ENCODE data around the gene ALAD.

The ALAD gene

GRCh38 chr9:113359385-113359784 is 41.7 kb downstream of the ALAD start:
- Histone ChIP-seq H3K27me3 (ENCODE audit: low read length) (no peaks in the 10 kb centered on the region), H3K36me3 (ENCODE audit: low read length) (no peaks in the 10 kb centered on the region), H4K20me1 (ENCODE audit: low read depth, low read length) (no peaks in the 10 kb centered on the region), H3K9ac (ENCODE audit: low read length) (no peak overlapping the region), H3K79me2 (ENCODE audit: insufficient read depth, low read length) (no peaks in the 10 kb centered on the region), H3K9me3 (ENCODE audit: insufficient read depth, low read length) (no peaks in the 10 kb centered on the region), H3K4me3 (ENCODE audit: insufficient read depth, low read length, poor library complexity, severe bottlenecking) (no peak overlapping the region), H3F3A (ENCODE audit: insufficient read depth) (no peaks in the 10 kb centered on the region), H3K9me2 (replicated peaks; ENCODE audit: insufficient read depth, low read length) (no peaks in the 10 kb centered on the region), H2AFZ (ENCODE audit: low read depth, low read length, severe bottlenecking) (no peak overlapping the region), H3K27ac (ENCODE audit: low read depth, low read length) (no peak overlapping the region), H3K4me2 (ENCODE audit: low read depth, low read length, poor library complexity, severe bottlenecking) (no peak overlapping the region)
- no peak for TF ChIP-seq CTCF (IDR thresholded peaks at IDR 0.05; ENCODE audit: insufficient read depth, low read length, poor library complexity, severe bottlenecking)
- no peak for TF ChIP-seq EZH2phosphoT487 (conservative IDR thresholded peaks at IDR 0.05; ENCODE audit: low read length)

DNA sequence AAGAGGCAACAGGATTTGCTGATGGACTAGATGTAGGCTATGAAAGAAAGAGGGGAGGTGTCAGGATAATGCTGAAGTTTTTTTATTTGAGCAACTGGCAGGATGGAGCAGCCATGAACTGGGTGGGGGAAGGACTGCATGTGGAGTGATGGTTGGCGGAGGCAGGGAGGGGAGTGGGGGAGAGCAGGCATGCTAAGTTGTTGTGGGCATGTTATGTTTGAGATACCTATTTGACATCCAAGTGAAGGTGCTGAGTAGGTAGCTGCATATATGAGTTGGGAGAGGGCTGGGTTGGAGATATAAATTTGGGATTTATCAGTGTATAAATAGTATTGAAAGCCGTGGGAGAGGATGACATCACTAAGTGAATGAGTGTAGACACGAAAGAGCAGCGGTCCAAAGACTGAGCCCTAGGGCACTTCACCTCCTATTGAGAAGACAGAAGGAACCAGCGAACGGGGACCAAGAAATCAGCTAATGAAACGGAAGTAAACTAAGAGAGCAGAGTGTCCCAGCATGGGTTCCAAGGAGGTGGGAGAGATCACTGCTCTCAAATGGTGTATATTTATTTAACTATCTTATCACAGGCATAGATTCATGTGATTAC is 44.3 kb downstream of the ALAD start:
- H3K36me3 ChIP-seq (ENCODE audit: low read length): no peaks in the 10 kb centered on the region
- no peak overlapping the region for H3K4me3 ChIP-seq (ENCODE audit: insufficient read depth, low read length, poor library complexity, severe bottlenecking)
- H3F3A ChIP-seq (ENCODE audit: insufficient read depth): no peaks in the 10 kb centered on the region
- TF ChIP-seq CTCF (IDR thresholded peaks at IDR 0.05; ENCODE audit: insufficient read depth, low read length, poor library complexity, severe bottlenecking) (no peak), EZH2phosphoT487 (conservative IDR thresholded peaks at IDR 0.05; ENCODE audit: low read length) (no peak)
- H3K27me3 ChIP-seq (ENCODE audit: low read length): no peaks in the 10 kb centered on the region
- no peaks in the 10 kb centered on the region for H3K9me2 ChIP-seq (replicated peaks; ENCODE audit: insufficient read depth, low read length)
- H2AFZ ChIP-seq (ENCODE audit: low read depth, low read length, severe bottlenecking): no peak overlapping the region
- H3K27ac ChIP-seq (ENCODE audit: low read depth, low read length): no peak overlapping the region
- no peaks in the 10 kb centered on the region for H3K9me3 ChIP-seq (ENCODE audit: insufficient read depth, low read length)
- no peaks in the 10 kb centered on the region for H3K79me2 ChIP-seq (ENCODE audit: insufficient read depth, low read length)
- H3K9ac ChIP-seq (ENCODE audit: low read length): no peak overlapping the region
- no peak overlapping the region for H3K4me2 ChIP-seq (ENCODE audit: low read depth, low read length, poor library complexity, severe bottlenecking)
- no peaks in the 10 kb centered on the region for H4K20me1 ChIP-seq (ENCODE audit: low read depth, low read length)

- H3K4me2 ChIP-seq (ENCODE audit: low read depth, low read length, poor library complexity, severe bottlenecking): no peak overlapping the region
- TF ChIP-seq CTCF (IDR thresholded peaks at IDR 0.05; ENCODE audit: insufficient read depth, low read length, poor library complexity, severe bottlenecking): no peak
- no peak for TF ChIP-seq EZH2phosphoT487 (conservative IDR thresholded peaks at IDR 0.05; ENCODE audit: low read length)
- no peaks in the 10 kb centered on the region for H3K27me3 ChIP-seq (ENCODE audit: low read length)
- H3K79me2 ChIP-seq (ENCODE audit: insufficient read depth, low read length): no peaks in the 10 kb centered on the region
- no peak overlapping the region for H3K9ac ChIP-seq (ENCODE audit: low read length)
- H3K4me3 ChIP-seq (ENCODE audit: insufficient read depth, low read length, poor library complexity, severe bottlenecking): no peak overlapping the region
- no peaks in the 10 kb centered on the region for H3K9me2 ChIP-seq (replicated peaks; ENCODE audit: insufficient read depth, low read length)
- no peaks in the 10 kb centered on the region for H4K20me1 ChIP-seq (ENCODE audit: low read depth, low read length)
- H3K36me3 ChIP-seq (ENCODE audit: low read length): no peaks in the 10 kb centered on the region
- H3F3A ChIP-seq (ENCODE audit: insufficient read depth): no peaks in the 10 kb centered on the region
- H3K9me3 ChIP-seq (ENCODE audit: insufficient read depth, low read length): no peaks in the 10 kb centered on the region
- no peak overlapping the region for H2AFZ ChIP-seq (ENCODE audit: low read depth, low read length, severe bottlenecking)
- H3K27ac ChIP-seq (ENCODE audit: low read depth, low read length): no peak overlapping the region
Observed at GRCh38 chr9:113355040-113355596, 46.0 kb downstream of the ALAD start.

Data from SU-DHL-6 (cell line).